OCI-LY3 (cell line): Measurements from ENCODE around the gene ZNF534.

ENCODE experiments used
- H2AFZ ChIP-seq: fragments of 200-600, 300-600 bp; shearing (Covaris generic); 2 replicates; pipeline ENCODE4 v1.6.0; 2014; ENCODE audit warnings: antibody characterized with exemption, low read depth, low read length
- H3K27ac ChIP-seq: fragments of 200-600, 300-600 bp; sonication (generic); 2 replicates; pipeline ENCODE4 v1.5.1; 2014; ENCODE audit warnings: mild to moderate bottlenecking, low read length, moderate library complexity, mixed read lengths
- H3K27me3 ChIP-seq: fragments of 200-600, 300-600 bp; sonication (generic); 2 replicates; pipeline ENCODE4 v1.6.1; 2014; ENCODE audit warnings: low read depth, low read length, mixed read lengths
- H3K36me3 ChIP-seq: fragments of 200-600, 300-600 bp; sonication (generic); replicated peaks from 2 replicates; pipeline ENCODE3; 2014; ENCODE audit warnings: low read depth, low read length, mixed read lengths
- H3K4me1 ChIP-seq: fragments of 300-600, 200-600 bp; sonication (generic); 2 replicates; pipeline ENCODE4 v1.6.1; 2014; ENCODE audit warnings: low read length, mixed read lengths
- H3K4me2 ChIP-seq: fragments of 200-600, 300-600 bp; sonication (generic); 2 replicates; pipeline ENCODE4 v1.6.1; 2014; ENCODE audit warnings: low read length, mixed read lengths
- H3K4me3 ChIP-seq: fragments of 300-600, 200-600 bp; sonication (generic); 2 replicates; pipeline ENCODE4 v1.5.1; 2014; ENCODE audit warnings: antibody characterized with exemption, mild to moderate bottlenecking, low read length, moderate library complexity
- H3K79me2 ChIP-seq: fragments of 300-600, 200-600 bp; shearing (Covaris generic); 2 replicates; pipeline ENCODE4 v1.6.1; 2014; ENCODE audit warnings: mild to moderate bottlenecking, low read length, mixed read lengths
- H3K9ac ChIP-seq: fragments of 300-600, 200-600 bp; shearing (Covaris generic); 2 replicates; pipeline ENCODE4 v1.6.0; 2014; ENCODE audit warnings: mild to moderate bottlenecking, low read length, moderate library complexity
- H3K9me3 ChIP-seq: fragments of 200-600, 300-600 bp; shearing (Covaris generic); 2 replicates; pipeline ENCODE4 v1.6.1; 2014; ENCODE audit warnings: low read length, mixed read lengths; ENCODE audit not compliant: insufficient read depth
- H4K20me1 ChIP-seq: fragments of 200-600, 300-600 bp; sonication (generic); 2 replicates; pipeline ENCODE4 v1.6.1; 2016; ENCODE audit warnings: low read length, mixed read lengths; ENCODE audit not compliant: insufficient read depth
- EZH2phosphoT487 ChIP-seq: fragments of 200-600 bp; shearing (Covaris generic); IDR thresholded peaks from 2 replicates; pipeline ENCODE4 v1.6.1; 2018; ENCODE audit warnings: antibody characterized with exemption, mixed run types, low read depth
- TF ChIP-seq, protein P1 (sequence below): fragments of 200-600, 300-600 bp; sonication (generic); IDR thresholded peaks from 2 replicates; pipeline ENCODE4 v1.5.1; 2014; ENCODE audit warnings: antibody characterized with exemption, low read length, low read depth

ZNF534 gene

DNA sequence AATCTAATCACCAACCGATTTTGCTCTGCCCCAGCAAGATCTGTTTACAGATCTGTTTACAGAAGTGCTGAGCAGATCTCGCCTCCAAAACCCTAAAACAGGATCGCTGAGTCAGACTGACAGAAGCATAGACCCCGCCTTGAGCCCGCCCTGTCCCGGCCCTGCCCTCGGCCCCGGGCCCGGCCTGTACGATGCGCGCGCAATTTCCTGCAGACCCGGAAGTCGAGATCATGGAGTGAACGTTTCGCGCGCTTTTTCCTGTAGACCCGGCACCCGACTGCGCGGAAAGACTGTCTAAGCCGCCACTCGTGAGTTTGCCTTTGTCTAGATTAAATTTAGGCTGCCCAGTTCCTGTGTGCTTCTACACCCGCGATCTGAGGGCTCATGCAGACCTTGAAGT, at the start of gene ZNF534:
Gene ZNF534, plus strand, starts transcription at position 212 of the 400 bp plus-strand sequence. CDS start 2,327 bp downstream, outside the sequence.
- Histone ChIP-seq H3K27ac (no peak within 1 kb of the TSS), H3K36me3 (no peaks in the 10 kb centered on the region), H4K20me1 (no peaks in the 10 kb centered on the region), H2AFZ (no peak within 1 kb of the TSS), H3K4me2 (no peak within 1 kb of the TSS), H3K9me3 (0 out of 2 replicates have a peak, but pooled peaks cover 11% of the 10 kb centered on the region), H3K4me1 (no peaks in the 10 kb centered on the region), H3K9ac (no peak within 1 kb of the TSS), H3K79me2 (no peaks in the 10 kb centered on the region), H3K4me3 (no peak within 1 kb of the TSS), H3K27me3 (no peaks in the 10 kb centered on the region)
- TF ChIP-seq, protein P1, sequence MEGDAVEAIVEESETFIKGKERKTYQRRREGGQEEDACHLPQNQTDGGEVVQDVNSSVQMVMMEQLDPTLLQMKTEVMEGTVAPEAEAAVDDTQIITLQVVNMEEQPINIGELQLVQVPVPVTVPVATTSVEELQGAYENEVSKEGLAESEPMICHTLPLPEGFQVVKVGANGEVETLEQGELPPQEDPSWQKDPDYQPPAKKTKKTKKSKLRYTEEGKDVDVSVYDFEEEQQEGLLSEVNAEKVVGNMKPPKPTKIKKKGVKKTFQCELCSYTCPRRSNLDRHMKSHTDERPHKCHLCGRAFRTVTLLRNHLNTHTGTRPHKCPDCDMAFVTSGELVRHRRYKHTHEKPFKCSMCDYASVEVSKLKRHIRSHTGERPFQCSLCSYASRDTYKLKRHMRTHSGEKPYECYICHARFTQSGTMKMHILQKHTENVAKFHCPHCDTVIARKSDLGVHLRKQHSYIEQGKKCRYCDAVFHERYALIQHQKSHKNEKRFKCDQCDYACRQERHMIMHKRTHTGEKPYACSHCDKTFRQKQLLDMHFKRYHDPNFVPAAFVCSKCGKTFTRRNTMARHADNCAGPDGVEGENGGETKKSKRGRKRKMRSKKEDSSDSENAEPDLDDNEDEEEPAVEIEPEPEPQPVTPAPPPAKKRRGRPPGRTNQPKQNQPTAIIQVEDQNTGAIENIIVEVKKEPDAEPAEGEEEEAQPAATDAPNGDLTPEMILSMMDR, result no peak
- TF ChIP-seq EZH2phosphoT487, result no peak

DNA sequence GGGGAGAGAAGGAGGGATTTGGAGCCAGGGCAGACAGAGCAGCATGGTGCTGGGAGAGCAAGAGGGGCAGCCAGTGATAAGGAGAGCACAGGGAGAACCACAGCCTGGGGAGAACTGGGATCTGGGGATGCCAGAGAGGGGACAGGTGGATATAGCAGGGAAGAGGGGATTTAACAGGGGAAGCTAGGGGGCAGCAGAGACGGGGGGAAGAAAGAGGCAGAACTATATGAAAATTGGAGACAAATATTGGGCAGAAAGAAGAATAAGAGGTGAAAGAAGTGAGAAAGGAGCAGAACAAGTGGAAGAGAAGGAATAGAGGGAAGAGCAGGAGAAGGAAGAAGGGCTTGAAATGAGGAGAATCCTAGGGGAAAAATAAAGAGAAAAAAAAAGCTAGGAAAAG, 37.8 kb upstream of the ZNF534 start:
- no peaks in the 10 kb centered on the region for H4K20me1 ChIP-seq
- H3K36me3 ChIP-seq, result no peaks in the 10 kb centered on the region
- no peak overlapping the region for H2AFZ ChIP-seq
- H3K4me2 ChIP-seq, result no peak overlapping the region
- H3K4me1 ChIP-seq, result no peaks in the 10 kb centered on the region
- H3K27ac ChIP-seq, result no peak overlapping the region
- H3K9me3 ChIP-seq, result peaks cover 6% of the 10 kb centered on the region; the same call in 1 of the 2 replicates
- no peaks in the 10 kb centered on the region for H3K27me3 ChIP-seq
- no peaks in the 10 kb centered on the region for H3K79me2 ChIP-seq
- H3K4me3 ChIP-seq, result no peak overlapping the region
- no peak for TF ChIP-seq EZH2phosphoT487
- TF ChIP-seq, protein P1, result peak; percentile 16; the same call in 1 of the 2 replicates
- no peak overlapping the region for H3K9ac ChIP-seq

GRCh38 chr19:52397310-52398080, 31.5 kb upstream of the ZNF534 start, which contains the start of gene ZNF528:
Gene ZNF528, plus strand, starts transcription at chr19:52397849. Its CDS starts 4,165 bp downstream, at chr19:52402014.
- H3K27me3 ChIP-seq, result no peaks in the 10 kb centered on the region
- no peaks in the 10 kb centered on the region for H3K36me3 ChIP-seq
- no peak within 1 kb of the TSS for H3K4me2 ChIP-seq
- no peak within 1 kb of the TSS for H3K4me3 ChIP-seq
- TF ChIP-seq EZH2phosphoT487, result no peak
- TF ChIP-seq, protein P1, result no peak
- no peaks in the 10 kb centered on the region for H4K20me1 ChIP-seq
- no peak within 1 kb of the TSS for H3K9ac ChIP-seq
- no peak within 1 kb of the TSS for H3K27ac ChIP-seq
- no peaks in the 10 kb centered on the region for H3K4me1 ChIP-seq
- no peak within 1 kb of the TSS for H2AFZ ChIP-seq
- H3K9me3 ChIP-seq, result peaks cover 14% of the 10 kb centered on the region; the same call in 1 of the 2 replicates
- no peaks in the 10 kb centered on the region for H3K79me2 ChIP-seq

- Histone ChIP-seq H3K4me2 (no peak overlapping the region), H3K9me3 (peaks cover 14% of the 10 kb centered on the region; the same call in 1 of the 2 replicates), H2AFZ (no peak overlapping the region), H4K20me1 (no peaks in the 10 kb centered on the region), H3K36me3 (no peaks in the 10 kb centered on the region), H3K79me2 (no peaks in the 10 kb centered on the region), H3K27ac (no peak overlapping the region), H3K27me3 (no peaks in the 10 kb centered on the region), H3K9ac (no peak overlapping the region), H3K4me3 (no peak overlapping the region), H3K4me1 (no peaks in the 10 kb centered on the region)
- TF ChIP-seq, protein P1, result no peak
- TF ChIP-seq EZH2phosphoT487, result no peak
Measured at GRCh38 chr19:52398081-52398441, 30.9 kb upstream of the ZNF534 start.
